Measurements from ENCODE around the gene PDLIM1. TPM values are rescaled to one million over a fixed set of nuclear protein-coding genes. Genes with fewer than 3 reads are reported as not detected.

PDLIM1 gene
- total and polyA plus RNA-seq, 2 experiments from 2014 or later = 111 to 233 TPM

- no peak overlapping the region for H3K4me3 Mint-ChIP-seq
- 0 out of 3 replicates have a peak, but pooled peaks cover 6% of the 10 kb centered on the region for H3K36me3 Mint-ChIP-seq (ENCODE audit: low read depth)
- H3K4me1 ChIP-seq (ENCODE audit: insufficient read depth) = peaks cover 23% of the 10 kb centered on the region
- H4K20me1 ChIP-seq (replicated peaks; ENCODE audit: insufficient read depth) = peaks cover 41% of the 10 kb centered on the region
- DNase-seq (ENCODE audit: low spot score) (no peak), ATAC-seq (no peak)
- no peak overlapping the region for H3K27ac Mint-ChIP-seq
- H3F3A ChIP-seq (replicated peaks; ENCODE audit: low read depth) = no peaks in the 10 kb centered on the region
- peak overlapping the region; percentile 81 for H3K27ac ChIP-seq (ENCODE audit: low read depth)
- H2AFZ ChIP-seq = no peak overlapping the region
- 0 out of 3 replicates have a peak, but pooled peaks cover 4% of the 10 kb centered on the region for H3K9me3 Mint-ChIP-seq
- H3K4me3 ChIP-seq = no peak overlapping the region
- TF ChIP-seq STAT1 (IDR thresholded peaks at IDR 0.05; ENCODE audit: unreplicated experiment) (no peak), ZNF462 (CRISPR knock-in tag; IDR thresholded peaks at IDR 0.05) (no peak)
- no peaks in the 10 kb centered on the region for H3K9me2 ChIP-seq (ENCODE audit: insufficient read depth)
- H3K36me3 ChIP-seq (ENCODE audit: insufficient read depth) = no peaks in the 10 kb centered on the region
- H3K79me2 ChIP-seq (replicated peaks; ENCODE audit: insufficient read depth) = peaks cover 100% of the 10 kb centered on the region
- peaks cover 32% of the 10 kb centered on the region for H3K4me1 Mint-ChIP-seq
- H3K27me3 Mint-ChIP-seq (ENCODE audit: insufficient read depth, low read depth, poor library complexity) = peaks cover under 1% of the 10 kb centered on the region
- no peaks in the 10 kb centered on the region for H3K27me3 ChIP-seq (ENCODE audit: insufficient read depth)
- no peak overlapping the region for H3K4me2 ChIP-seq
These were observed 11.6 kb downstream of the PDLIM1 start for GRCh38 chr10:95279042-95279820.
